HepG2 (cell line): Measurements from ENCODE around the gene FLAD1. TPM values are rescaled to one million over a fixed set of nuclear protein-coding genes. Genes with fewer than 3 reads are reported as not detected.

ENCODE experiments used
- ATAC-seq: fragments of 200-7000 bp; cut with Tn5 transposase; 3 replicates; pipeline ENCODE4 v1.9.1; 2020; ENCODE audit warnings: mild to moderate bottlenecking, moderate library complexity
- BruUV-seq: library from RNA; stranded (reverse); fragments of 400-500 nt; replicated peaks from 2 replicates; lab custom pipeline; 2021; lab: Mats Ljungman, UMichigan
- CTCF ChIA-PET: fragments of 300-600 bp; formaldehyde crosslinking; extraction: SDS; loops from one replicate; lab custom pipeline; 2021; ENCODE audit warnings: low total read pairs, inconsistent platforms, low intra/inter-chr PET ratio; lab: Yijun Ruan, JAX
- POLR2A ChIA-PET: fragments of 350-600 bp; sonication (Branson Sonifier 250); formaldehyde crosslinking; loops from one replicate; lab custom pipeline; 2020; ENCODE audit warnings: antibody characterized with exemption, inconsistent platforms; lab: Yijun Ruan, JAX
- DNase-seq: peaks from one replicate; pipeline ENCODE4 v3.0.0-alpha.2; 2015; ENCODE audit warnings: low spot score
- FAIRE-seq: peaks from 3 replicates; lab custom pipeline; 2011; peaks lifted over from hg19 to GRCh38; lab: Jason Lieb, UNC
- H2AFZ ChIP-seq: one replicate; pipeline ENCODE4 v1.6.1; 2011; ENCODE audit warnings: low read length, inconsistent platforms
- H3K27ac ChIP-seq: fragments of 300-600 bp; 3 replicates; pipeline ENCODE4 v1.8.0; 2011; ENCODE audit warnings: mixed run types, mild to moderate bottlenecking, mixed read lengths, low read length, inconsistent platforms; ENCODE audit not compliant: insufficient read depth; ENCODE audit errors: extremely low read length
- H3K27me3 ChIP-seq, 2 experiments: fragments of 200-600 bp in 1 of 2; 2 replicates in 1 of 2; 3 replicates in 1 of 2; pipeline versions ENCODE4 v1.6.0 to v1.8.0; 2011; ENCODE audit warnings: low read length in 2 of 2, mild to moderate bottlenecking in 2 of 2, moderate library complexity in 2 of 2, inconsistent platforms in 1 of 2; ENCODE audit not compliant: insufficient read depth in 2 of 2, control insufficient read depth in 1 of 2
- H3K36me3 ChIP-seq, 2 experiments: fragments of 200-600 bp in 1 of 2; replicated peaks in 1 of 2; 2 replicates in 1 of 2; 3 replicates in 1 of 2; pipeline versions ENCODE4 v1.5.1 to v1.8.0; 2011; ENCODE audit warnings: low read length in 2 of 2, inconsistent platforms in 1 of 2; ENCODE audit not compliant: insufficient read depth in 2 of 2, control insufficient read depth in 1 of 2
- H3K4me1 ChIP-seq: 2 replicates; pipeline ENCODE4 v1.5.1; 2012; ENCODE audit warnings: low read length, inconsistent platforms; ENCODE audit not compliant: insufficient read depth
- H3K4me2 ChIP-seq: 2 replicates; pipeline ENCODE4 v1.6.0; 2011; ENCODE audit warnings: low read depth, low read length, inconsistent platforms
- H3K4me3 ChIP-seq, 3 experiments: fragments of 200-600 bp in 1 of 3; sonication (generic), shearing (Covaris generic) in 1 of 3; replicated peaks in 1 of 3; 2 replicates each; pipeline ENCODE4 v1.5.1; 2011 to 2016; ENCODE audit warnings: low read length in 3 of 3, inconsistent platforms in 2 of 3, low read depth in 2 of 3, mild to moderate bottlenecking in 2 of 3, control low read depth in 1 of 3, mixed read lengths in 1 of 3; ENCODE audit not compliant: insufficient read depth in 1 of 3
- H3K79me2 ChIP-seq: one replicate; pipeline ENCODE4 v1.6.1; 2011; ENCODE audit warnings: low read length, inconsistent platforms; ENCODE audit not compliant: insufficient read depth
- H3K9ac ChIP-seq: 2 replicates; pipeline ENCODE4 v1.6.0; 2011; ENCODE audit warnings: mild to moderate bottlenecking, low read depth, low read length, inconsistent platforms; ENCODE audit not compliant: insufficient read depth
- H3K9me3 ChIP-seq: 2 replicates; pipeline ENCODE4 v1.5.1; 2012; ENCODE audit warnings: mild to moderate bottlenecking, low read length
- H4K20me1 ChIP-seq: 2 replicates; pipeline ENCODE4 v1.6.0; 2011; ENCODE audit warnings: inconsistent platforms, mild to moderate bottlenecking, low read length, moderate library complexity; ENCODE audit not compliant: insufficient read depth
- LCORL ChIP-seq, 2 experiments: fragments of 450-650 bp in 1 of 2; sonication (generic) in 1 of 2; formaldehyde crosslinking in 1 of 2; IDR thresholded peaks; 2 replicates each; pipeline versions ENCODE4 v1.5.0 to v1.6.1; 2017 to 2020; ENCODE audit warnings: antibody characterized with exemption in 1 of 2, missing genetic modification reagents in 1 of 2
- REXO4 ChIP-seq: sonication (generic); formaldehyde crosslinking; IDR thresholded peaks from 2 replicates; pipeline ENCODE4 v1.8.0; 2022; ENCODE audit warnings: missing genetic modification reagents, mild to moderate bottlenecking, borderline replicate concordance
- SP1 ChIP-seq, 2 experiments: fragments of 450-650 bp in 1 of 2; sonication (generic) in 1 of 2; formaldehyde crosslinking in 1 of 2; IDR thresholded peaks; 2 replicates each; pipeline versions ENCODE4 v1.4.0 to v1.6.1; 2016 to 2020; ENCODE audit warnings: missing genetic modification reagents in 1 of 2
- SP2 ChIP-seq: sonication (generic); formaldehyde crosslinking; IDR thresholded peaks from 2 replicates; pipeline ENCODE4 v1.5.1; 2020; ENCODE audit warnings: mild to moderate bottlenecking, missing genetic modification reagents
- STAG1 ChIP-seq: sonication (generic); formaldehyde crosslinking; IDR thresholded peaks from 2 replicates; pipeline ENCODE4 v1.4.0; 2020; ENCODE audit warnings: missing genetic modification reagents
- THAP8 ChIP-seq: sonication (generic); formaldehyde crosslinking; IDR thresholded peaks from 2 replicates; pipeline ENCODE4 v1.5.1; 2020; ENCODE audit warnings: missing genetic modification reagents, mild to moderate bottlenecking, borderline replicate concordance
- TRIM24 ChIP-seq: sonication (generic); formaldehyde crosslinking; IDR thresholded peaks from 2 replicates; pipeline ENCODE4 v1.8.0; 2022; ENCODE audit warnings: mild to moderate bottlenecking, missing genetic modification reagents
- USF2 ChIP-seq, 2 experiments: sonication (generic) in 1 of 2; formaldehyde crosslinking in 1 of 2; IDR thresholded peaks; 2 replicates each; pipeline versions ENCODE4 v1.5.1 to v1.6.1; 2011 to 2020; ENCODE audit warnings: borderline replicate concordance in 1 of 2, low read depth in 1 of 2, low read length in 1 of 2, mild to moderate bottlenecking in 1 of 2, missing genetic modification reagents in 1 of 2, moderate library complexity in 1 of 2
- ZBTB38 ChIP-seq: sonication (generic); formaldehyde crosslinking; IDR thresholded peaks from 2 replicates; pipeline ENCODE4 v1.5.1; 2020; ENCODE audit warnings: mild to moderate bottlenecking, missing genetic modification reagents
- ZEB1 ChIP-seq: IDR thresholded peaks from 2 replicates; pipeline ENCODE4 v1.6.1; 2012; ENCODE audit warnings: mild to moderate bottlenecking, low read depth, inconsistent platforms; ENCODE audit not compliant: insufficient replicate concordance
- ZMYM3 ChIP-seq: sonication (generic); formaldehyde crosslinking; IDR thresholded peaks from 2 replicates; pipeline ENCODE4 v1.5.1; 2020; ENCODE audit warnings: mild to moderate bottlenecking, missing genetic modification reagents
- ZNF121 ChIP-seq: sonication (generic); formaldehyde crosslinking; IDR thresholded peaks from 2 replicates; pipeline ENCODE4 v1.5.0; 2020; ENCODE audit warnings: mild to moderate bottlenecking, missing genetic modification reagents
- ZNF205 ChIP-seq: IDR thresholded peaks from 2 replicates; pipeline ENCODE4 v1.6.1; 2018; ENCODE audit warnings: missing biosample characterization, missing genetic modification reagents
- ZNF207 ChIP-seq: fragments of 450-650 bp; IDR thresholded peaks from 2 replicates; pipeline ENCODE4 v1.6.1; 2016; ENCODE audit warnings: antibody characterized with exemption, borderline replicate concordance
- ZNF225 ChIP-seq: sonication (generic); formaldehyde crosslinking; IDR thresholded peaks from 2 replicates; pipeline ENCODE4 v1.4.0; 2020; ENCODE audit warnings: mild to moderate bottlenecking, missing genetic modification reagents
- ZNF549 ChIP-seq: sonication (generic); formaldehyde crosslinking; IDR thresholded peaks from 2 replicates; pipeline ENCODE4 v1.5.0; 2020; ENCODE audit warnings: missing genetic modification reagents
- ZNF570 ChIP-seq: sonication (generic); formaldehyde crosslinking; IDR thresholded peaks from 2 replicates; pipeline ENCODE4 v1.4.0; 2020; ENCODE audit warnings: mild to moderate bottlenecking, missing genetic modification reagents, borderline replicate concordance
- ZNF615 ChIP-seq: sonication (generic); formaldehyde crosslinking; IDR thresholded peaks from 2 replicates; pipeline ENCODE4 v1.5.0; 2020; ENCODE audit warnings: mild to moderate bottlenecking, missing genetic modification reagents, borderline replicate concordance
- ZNF629 ChIP-seq: sonication (generic); formaldehyde crosslinking; conservative IDR thresholded peaks from 2 replicates; pipeline ENCODE4 v1.5.0; 2020; ENCODE audit warnings: missing genetic modification reagents
- ZSCAN22 ChIP-seq: sonication (generic); formaldehyde crosslinking; IDR thresholded peaks from 2 replicates; pipeline ENCODE4 v1.4.0; 2020; ENCODE audit warnings: mild to moderate bottlenecking, missing genetic modification reagents
- WGBS: methylation state at CpG from one replicate; pipeline ENCODE4 v1.1.6; 2017; ENCODE audit warnings: low lambda C conversion rate; 5-methylcytosine and 5-hydroxymethylcytosine counted together
- in situ Hi-C: cut with HindIII; loops from 2 replicates; pipeline ENCODE4 v1.10.0; 2017; ENCODE audit warnings: low pct_unique_long_range_greater_than_20kb; ENCODE audit not compliant: extremely low pct_ligation_motif_present
- intact Hi-C: fragments of 100-400 bp; cut with micrococcal nuclease; formaldehyde crosslinking; loops from one replicate; pipeline ENCODE4 v1.10.0; 2022; ENCODE audit not compliant: unreplicated experiment
- polyA plus RNA-seq, 8 experiments: library from polyadenylated mRNA; depleted of rRNA in 3 of 8; stranded (reverse) in 7 of 8; unstranded in 1 of 8; fragments of >200 nt; fragmentation: Illumina TruSeq in 4 of 8; extraction: Trizol in 4 of 8; gene quantifications; 2 replicates each; pipeline versions ENCODE4 v1.2.1 to v1.2.3, GENCODE V29; 2011 to 2016; ENCODE audit warnings: low read depth in 4 of 8, missing spikeins in 1 of 8, mixed read lengths in 1 of 8; ENCODE audit not compliant: insufficient read depth in 1 of 8
- total RNA-seq, 5 experiments: library from RNA; depleted of rRNA; stranded (reverse); fragments of >200 nt; fragmentation: Illumina TruSeq; extraction: Trizol; gene quantifications; 2 replicates each; pipeline ENCODE4 v1.2.3, GENCODE V29; 2016; ENCODE audit warnings: low read depth in 1 of 5

FLAD1 gene
- total and polyA plus RNA-seq, 2 of the 13 experiments (the other 11 are each of a cell fraction or from before 2014, with no cell fraction given) = 25.9 to 32.8 TPM

DNA sequence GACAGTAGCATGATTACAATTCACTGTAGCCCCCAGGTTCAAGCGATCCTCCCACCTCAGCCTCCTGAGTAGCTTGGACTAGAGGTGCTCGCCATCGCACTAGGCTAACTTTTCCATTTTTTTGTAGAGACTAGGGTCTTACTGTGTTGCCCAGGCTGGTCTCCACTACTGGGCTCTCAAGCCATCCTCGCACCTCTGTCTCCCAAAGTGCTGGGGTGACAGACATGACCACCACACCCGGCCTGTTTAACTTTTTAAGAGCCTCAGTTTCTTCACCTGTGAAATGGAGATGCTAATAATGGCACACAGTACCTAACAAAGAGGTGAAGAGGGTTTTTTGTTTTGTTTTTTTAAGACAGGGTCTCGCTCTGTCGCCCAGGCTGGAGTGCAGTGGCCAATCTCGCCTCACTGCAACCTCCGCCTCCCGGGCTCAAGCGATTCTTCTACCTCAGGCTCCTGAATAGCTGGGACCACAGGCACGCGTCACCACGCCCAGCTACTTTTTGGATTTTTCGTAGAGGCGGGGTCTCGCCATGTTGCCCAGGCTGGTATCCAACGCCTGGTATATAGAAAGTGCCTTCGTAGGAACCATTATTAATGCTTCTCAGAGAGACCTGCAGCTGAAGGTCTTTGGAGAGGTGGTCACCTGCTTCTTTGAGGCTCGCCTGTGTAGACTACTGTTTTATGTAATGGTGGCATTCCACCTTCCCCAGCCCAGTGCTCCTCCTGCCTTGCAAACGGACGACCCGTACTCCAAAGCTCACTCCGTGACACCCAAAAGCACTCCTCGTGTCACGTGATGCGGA is 47.2 kb upstream of the FLAD1 start:
- Histone ChIP-seq H2AFZ (no peak overlapping the region), H3K4me3 (peak overlapping the region; percentile 57 to 77 (median 69); a peak in 5 of 6 replicates), H3K9me3 (no peaks in the 10 kb centered on the region), H3K79me2 (no peaks in the 10 kb centered on the region), H3K4me2 (peak overlapping the region; percentile 91), H4K20me1 (no peaks in the 10 kb centered on the region), H3K27me3 (no peaks in the 10 kb centered on the region), H3K27ac (peak overlapping the region; percentile 99), H3K36me3 (no peaks in the 10 kb centered on the region), H3K9ac (peak overlapping the region; percentile 95), H3K4me1 (peaks cover 74% of the 10 kb centered on the region)
- no peak for FAIRE-seq
- in situ Hi-C loops (no loop called here), intact Hi-C loops (loop anchor here (2.0 kb wide), 1 partner anchor 29 kb away; no protein-coding TSS in a partner anchor)
- peak; percentile 14; the same call in 2 of the 3 replicates for ATAC-seq
- 73% methylated on average over 27 of the region's 27 CpGs for WGBS
- no peak for DNase-seq
- ChIA-PET POLR2A (interaction anchor here (1.0 to 2.6 kb wide), 20 partner anchors 8 to 1805 kb away, joined by 3 to 28 read pairs (median 5); partner anchors contain the start of genes EFNA4, MRPL24, PBXIP1 and PYGO2), CTCF (interaction anchor here (1.3 kb wide), 1 partner anchor 29 kb away, joined by 6 read pairs; no protein-coding TSS in a partner anchor)
- BruUV-seq = TSS peak; percentile 64
- TF ChIP-seq ZNF205 (0 out of 2 replicates have a peak, but pooled peaks have one; percentile 89), LCORL (IDR thresholded peaks at IDR 0.05) (peak; percentile 52; the same call in 1 of the 2 replicates), LCORL (CRISPR knock-in tag; IDR thresholded peaks at IDR 0.05) (no peak), USF2 (IDR thresholded peaks at IDR 0.05; ENCODE audit: low read depth, low read length) (peak; percentile 93), USF2 (CRISPR knock-in tag; IDR thresholded peaks at IDR 0.05; ENCODE audit: borderline replicate concordance) (peak; percentile 96; the same call in 1 of the 2 replicates), ZSCAN22 (CRISPR knock-in tag) (no peak; the same call in 1 of the 2 replicates), ZNF225 (CRISPR knock-in tag) (0 out of 2 replicates have a peak, but pooled peaks have one; percentile 14), ZNF615 (CRISPR knock-in tag) (peak; percentile 96; the same call in 1 of the 2 replicates), STAG1 (CRISPR knock-in tag) (no peak), ZMYM3 (CRISPR knock-in tag) (0 out of 2 replicates have a peak, but pooled peaks have one; percentile 12), SP2 (CRISPR knock-in tag) (peak; percentile 51; the same call in 1 of the 2 replicates), ZNF207 (0 out of 2 replicates have a peak, but pooled peaks have one; percentile 51), REXO4 (CRISPR knock-in tag) (peak; percentile 96; the same call in 1 of the 2 replicates), ZEB1 (peak; percentile 44), ZBTB38 (CRISPR knock-in tag) (peak; percentile 11; the same call in 1 of the 2 replicates), SP1 (IDR thresholded peaks at IDR 0.05) (no peak), SP1 (CRISPR knock-in tag; IDR thresholded peaks at IDR 0.05) (no peak; the same call in 1 of the 2 replicates), ZNF549 (CRISPR knock-in tag) (no peak), ZNF570 (CRISPR knock-in tag) (0 out of 2 replicates have a peak, but pooled peaks have one; percentile 0), ZNF121 (peak; percentile 63), TRIM24 (no peak), ZNF629 (CRISPR knock-in tag) (peak; percentile 67), THAP8 (0 out of 2 replicates have a peak, but pooled peaks have one; percentile 6)
